22Rv1 (cell line): ENCODE data around the gene ZBTB20.

ENCODE experiments used
- ZFX ChIP-seq: fragments of 450-650 bp; IDR thresholded peaks from 2 replicates; pipeline ENCODE4 v1.6.1; 2017; ENCODE audit warnings: antibody characterized with exemption, borderline replicate concordance
- TF ChIP-seq, protein P1 (sequence below): fragments of 450-650 bp; IDR thresholded peaks from 2 replicates; pipeline ENCODE4 v1.5.1; 2017; ENCODE audit warnings: mild to moderate bottlenecking

DNA sequence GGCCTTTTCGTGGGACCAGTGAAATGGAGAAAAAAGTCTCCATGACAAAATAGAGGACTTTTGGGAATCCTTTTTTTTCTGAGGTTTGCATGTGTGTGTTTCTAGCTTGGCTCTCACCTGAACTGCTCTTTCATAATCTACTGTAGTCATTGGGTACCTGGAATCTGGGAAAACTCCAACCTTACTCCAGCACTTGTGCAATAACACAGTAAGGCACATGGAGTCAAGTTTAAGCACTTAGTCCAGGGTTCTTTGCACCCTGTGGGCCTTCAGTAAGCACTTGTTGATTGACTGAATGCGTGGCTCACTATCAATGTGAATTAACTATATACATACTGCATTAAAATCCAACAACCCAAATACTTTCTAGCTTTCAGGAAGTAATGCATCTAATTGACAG is 299.5 kb downstream of the ZBTB20 start:
- TF ChIP-seq, protein P1, sequence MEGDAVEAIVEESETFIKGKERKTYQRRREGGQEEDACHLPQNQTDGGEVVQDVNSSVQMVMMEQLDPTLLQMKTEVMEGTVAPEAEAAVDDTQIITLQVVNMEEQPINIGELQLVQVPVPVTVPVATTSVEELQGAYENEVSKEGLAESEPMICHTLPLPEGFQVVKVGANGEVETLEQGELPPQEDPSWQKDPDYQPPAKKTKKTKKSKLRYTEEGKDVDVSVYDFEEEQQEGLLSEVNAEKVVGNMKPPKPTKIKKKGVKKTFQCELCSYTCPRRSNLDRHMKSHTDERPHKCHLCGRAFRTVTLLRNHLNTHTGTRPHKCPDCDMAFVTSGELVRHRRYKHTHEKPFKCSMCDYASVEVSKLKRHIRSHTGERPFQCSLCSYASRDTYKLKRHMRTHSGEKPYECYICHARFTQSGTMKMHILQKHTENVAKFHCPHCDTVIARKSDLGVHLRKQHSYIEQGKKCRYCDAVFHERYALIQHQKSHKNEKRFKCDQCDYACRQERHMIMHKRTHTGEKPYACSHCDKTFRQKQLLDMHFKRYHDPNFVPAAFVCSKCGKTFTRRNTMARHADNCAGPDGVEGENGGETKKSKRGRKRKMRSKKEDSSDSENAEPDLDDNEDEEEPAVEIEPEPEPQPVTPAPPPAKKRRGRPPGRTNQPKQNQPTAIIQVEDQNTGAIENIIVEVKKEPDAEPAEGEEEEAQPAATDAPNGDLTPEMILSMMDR = no peak
- no peak for TF ChIP-seq ZFX
